Measurements from ENCODE around the gene ARVCF. TPM values are rescaled to one million over a fixed set of nuclear protein-coding genes. Genes with fewer than 3 reads are reported as not detected.

The ARVCF gene
- total and polyA plus RNA-seq, 9 of the 15 experiments (the other 6 are each of a cell fraction or from before 2014, with no cell fraction given), result 0.03 to 97.4 (median 15.6) TPM

DNA sequence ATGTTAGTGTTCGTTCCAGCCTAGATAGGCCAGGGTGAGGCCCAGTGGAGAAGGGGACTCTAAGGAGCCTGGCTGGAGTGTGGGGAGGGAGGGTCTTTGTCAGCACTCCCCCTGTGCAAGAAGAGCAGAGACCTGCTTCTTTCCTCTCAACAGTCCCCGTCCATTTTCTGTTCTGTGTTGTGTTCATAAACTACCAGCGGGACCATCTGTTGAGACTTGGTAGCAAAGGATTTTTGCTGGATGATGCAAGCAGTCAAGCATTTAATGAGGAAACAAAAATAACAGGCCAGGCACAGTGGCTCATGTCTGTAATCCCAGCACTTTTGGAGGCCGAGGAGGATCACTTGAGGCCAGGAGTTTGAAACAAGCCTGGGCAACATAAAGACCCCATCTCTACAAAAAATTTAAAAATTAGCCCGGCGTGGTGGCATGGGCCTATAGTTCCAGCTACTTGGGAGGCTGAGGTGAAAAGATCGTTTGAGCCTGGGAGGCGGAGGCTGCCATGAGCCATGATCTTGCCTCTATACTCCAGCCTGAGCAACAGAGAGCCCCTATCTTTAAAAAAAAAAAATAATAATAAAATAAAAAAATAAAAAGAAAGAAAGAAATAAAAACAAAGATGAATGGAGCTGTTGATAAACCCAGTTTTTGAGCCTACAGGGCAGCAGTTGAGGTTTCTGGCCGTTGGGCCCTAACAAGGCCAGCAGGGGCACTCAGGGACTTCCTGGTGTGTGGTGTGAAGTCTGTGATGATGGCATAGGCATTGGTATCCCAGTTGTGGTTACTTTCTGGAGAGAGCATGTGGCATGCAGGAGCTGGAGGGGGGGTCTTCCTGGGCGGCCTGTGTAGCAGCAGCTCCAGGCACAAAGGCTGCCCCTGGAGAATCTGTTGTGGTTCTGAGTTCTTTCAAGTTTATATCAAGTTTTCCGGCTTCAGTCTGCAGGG lies 73.3 kb downstream of the ARVCF start (continued):
- TF ChIP-seq ZNF318 (IDR thresholded peaks at IDR 0.05; ENCODE audit: borderline replicate concordance in 1 of 2, low read depth in 1 of 2) (no peak), ZC3H4 (CRISPR knock-in tag; IDR thresholded peaks at IDR 0.05; ENCODE audit: borderline replicate concordance) (no peak), FOXA3 (CRISPR knock-in tag; conservative IDR thresholded peaks at IDR 0.05 in 1 of 2, IDR thresholded peaks at IDR 0.05 in 1 of 2) (peak in 1 of 2 experiments; percentile 53; a peak in 2 of 4 replicates), CBFA2T2 (conservative IDR thresholded peaks at IDR 0.05) (no peak), MYC (IDR thresholded peaks at IDR 0.05; ENCODE audit: low read depth, low read length) (peak; percentile 36; the same call in 1 of the 2 replicates), MYC (CRISPR knock-in tag; IDR thresholded peaks at IDR 0.05; ENCODE audit: borderline replicate concordance, low read depth) (no peak; the same call in none of the 2 replicates), IFI16 (CRISPR knock-in tag; IDR thresholded peaks at IDR 0.05) (peak; percentile 85), ZNF584 (CRISPR knock-in tag; IDR thresholded peaks at IDR 0.05; ENCODE audit: low read depth) (no peak), PTTG1 (tag; IDR thresholded peaks at IDR 0.05; ENCODE audit: low read depth) (no peak), STAT5A (IDR thresholded peaks at IDR 0.05; ENCODE audit: borderline replicate concordance, low read length) (no peak), KLF16 (IDR thresholded peaks at IDR 0.05) (no peak), TAF7 (tag; IDR thresholded peaks at IDR 0.05) (peak; percentile 8; the same call in 1 of the 2 replicates)
- TF ChIP-seq, protein P1, sequence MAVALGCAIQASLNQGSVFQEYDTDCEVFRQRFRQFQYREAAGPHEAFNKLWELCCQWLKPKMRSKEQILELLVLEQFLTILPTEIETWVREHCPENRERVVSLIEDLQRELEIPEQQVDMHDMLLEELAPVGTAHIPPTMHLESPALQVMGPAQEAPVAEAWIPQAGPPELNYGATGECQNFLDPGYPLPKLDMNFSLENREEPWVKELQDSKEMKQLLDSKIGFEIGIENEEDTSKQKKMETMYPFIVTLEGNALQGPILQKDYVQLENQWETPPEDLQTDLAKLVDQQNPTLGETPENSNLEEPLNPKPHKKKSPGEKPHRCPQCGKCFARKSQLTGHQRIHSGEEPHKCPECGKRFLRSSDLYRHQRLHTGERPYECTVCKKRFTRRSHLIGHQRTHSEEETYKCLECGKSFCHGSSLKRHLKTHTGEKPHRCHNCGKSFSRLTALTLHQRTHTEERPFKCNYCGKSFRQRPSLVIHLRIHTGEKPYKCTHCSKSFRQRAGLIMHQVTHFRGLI (CRISPR knock-in tag; IDR thresholded peaks at IDR 0.05), result peak; percentile 85
- TF ChIP-seq, protein P2, sequence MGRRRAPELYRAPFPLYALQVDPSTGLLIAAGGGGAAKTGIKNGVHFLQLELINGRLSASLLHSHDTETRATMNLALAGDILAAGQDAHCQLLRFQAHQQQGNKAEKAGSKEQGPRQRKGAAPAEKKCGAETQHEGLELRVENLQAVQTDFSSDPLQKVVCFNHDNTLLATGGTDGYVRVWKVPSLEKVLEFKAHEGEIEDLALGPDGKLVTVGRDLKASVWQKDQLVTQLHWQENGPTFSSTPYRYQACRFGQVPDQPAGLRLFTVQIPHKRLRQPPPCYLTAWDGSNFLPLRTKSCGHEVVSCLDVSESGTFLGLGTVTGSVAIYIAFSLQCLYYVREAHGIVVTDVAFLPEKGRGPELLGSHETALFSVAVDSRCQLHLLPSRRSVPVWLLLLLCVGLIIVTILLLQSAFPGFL (CRISPR knock-in tag; IDR thresholded peaks at IDR 0.05), result no peak

All from K562 (cell line).